Measurements from ENCODE around the gene ZNF436. TPM values are rescaled to one million over a fixed set of nuclear protein-coding genes. Genes with fewer than 3 reads are reported as not detected.

ZNF436 gene
- polyA plus RNA-seq, 1 donor from 2014 or later: 27.1 TPM

- no peaks in the 10 kb centered on the region for H3K9me2 ChIP-seq (ENCODE audit: insufficient read depth, low read length)
- no peaks in the 10 kb centered on the region for H3F3A ChIP-seq (ENCODE audit: insufficient read depth, low read length, poor library complexity, severe bottlenecking)
- H3K79me2 ChIP-seq (replicated peaks; ENCODE audit: insufficient read depth, low read length): no peaks in the 10 kb centered on the region
- H3K36me3 ChIP-seq (ENCODE audit: insufficient read depth, low read length): no peaks in the 10 kb centered on the region
- H3K9ac ChIP-seq (ENCODE audit: low read length): no peak overlapping the region
- H2AFZ ChIP-seq (ENCODE audit: low read depth, low read length): no peak overlapping the region
- no peak overlapping the region for H3K4me2 ChIP-seq (ENCODE audit: low read length)
- H4K20me1 ChIP-seq (ENCODE audit: insufficient read depth): no peaks in the 10 kb centered on the region
- no peaks in the 10 kb centered on the region for H3K27me3 ChIP-seq (ENCODE audit: insufficient read depth, low read depth, low read length)
- H3K27ac ChIP-seq (ENCODE audit: low read length): no peak overlapping the region
- H3K9me3 ChIP-seq (ENCODE audit: low read length): no peaks in the 10 kb centered on the region
- no peak overlapping the region for H3K4me3 ChIP-seq (ENCODE audit: low read length)
- TF ChIP-seq EZH2 (IDR thresholded peaks at IDR 0.05; ENCODE audit: borderline replicate concordance, insufficient read depth, low read length, poor library complexity, severe bottlenecking) (no peak), MXI1 (conservative IDR thresholded peaks at IDR 0.05; ENCODE audit: poor library complexity, severe bottlenecking) (no peak), SMC3 (conservative IDR thresholded peaks at IDR 0.05; ENCODE audit: poor library complexity) (no peak), RAD21 (conservative IDR thresholded peaks at IDR 0.05) (no peak), REST (IDR thresholded peaks at IDR 0.05; ENCODE audit: borderline replicate concordance) (no peak), POLR2AphosphoS5 (IDR thresholded peaks at IDR 0.05) (no peak), CTCF (IDR thresholded peaks at IDR 0.05; ENCODE audit: poor library complexity, severe bottlenecking) (no peak), EP300 (conservative IDR thresholded peaks at IDR 0.05; ENCODE audit: poor library complexity, severe bottlenecking) (no peak), TAF1 (IDR thresholded peaks at IDR 0.05; ENCODE audit: low read depth) (no peak)
Observed at GRCh38 chr1:23387494-23387893, 17.9 kb upstream of the ZNF436 start.

- Histone ChIP-seq H4K20me1 (ENCODE audit: insufficient read depth) (no peaks in the 10 kb centered on the region), H3K9ac (ENCODE audit: low read length) (no peak overlapping the region), H2AFZ (ENCODE audit: low read depth, low read length) (no peak overlapping the region), H3K79me2 (replicated peaks; ENCODE audit: insufficient read depth, low read length) (no peaks in the 10 kb centered on the region), H3K4me3 (ENCODE audit: low read length) (no peak overlapping the region), H3K4me2 (ENCODE audit: low read length) (no peak overlapping the region), H3K27ac (ENCODE audit: low read length) (no peak overlapping the region), H3K9me3 (ENCODE audit: low read length) (no peaks in the 10 kb centered on the region), H3F3A (ENCODE audit: insufficient read depth, low read length, poor library complexity, severe bottlenecking) (no peaks in the 10 kb centered on the region), H3K27me3 (ENCODE audit: insufficient read depth, low read depth, low read length) (no peaks in the 10 kb centered on the region), H3K9me2 (ENCODE audit: insufficient read depth, low read length) (no peaks in the 10 kb centered on the region), H3K36me3 (ENCODE audit: insufficient read depth, low read length) (no peaks in the 10 kb centered on the region)
- TF ChIP-seq POLR2AphosphoS5 (IDR thresholded peaks at IDR 0.05) (no peak), SMC3 (conservative IDR thresholded peaks at IDR 0.05; ENCODE audit: poor library complexity) (no peak), EP300 (conservative IDR thresholded peaks at IDR 0.05; ENCODE audit: poor library complexity, severe bottlenecking) (no peak), TAF1 (IDR thresholded peaks at IDR 0.05; ENCODE audit: low read depth) (no peak), RAD21 (conservative IDR thresholded peaks at IDR 0.05) (no peak), MXI1 (conservative IDR thresholded peaks at IDR 0.05; ENCODE audit: poor library complexity, severe bottlenecking) (no peak), REST (IDR thresholded peaks at IDR 0.05; ENCODE audit: borderline replicate concordance) (no peak), CTCF (IDR thresholded peaks at IDR 0.05; ENCODE audit: poor library complexity, severe bottlenecking) (no peak), EZH2 (IDR thresholded peaks at IDR 0.05; ENCODE audit: borderline replicate concordance, insufficient read depth, low read length, poor library complexity, severe bottlenecking) (no peak)
Observed at GRCh38 chr1:23385119-23385621, 15.5 kb upstream of the ZNF436 start.

Data from neural cell (in vitro differentiated cells).